HepG2 (cell line): ENCODE results near the gene PDPR. TPM values are rescaled to one million over a fixed set of nuclear protein-coding genes. Genes with fewer than 3 reads are reported as not detected.

Experiments used
- ARID2 ChIP-seq: sonication (generic); formaldehyde crosslinking; IDR thresholded peaks from 2 replicates; pipeline ENCODE4 v1.8.1; 2022; ENCODE audit warnings: mild to moderate bottlenecking, missing genetic modification reagents, borderline replicate concordance
- ATF3 ChIP-seq: sonication (generic); formaldehyde crosslinking; IDR thresholded peaks from 2 replicates; pipeline ENCODE4 v1.4.0; 2020; ENCODE audit warnings: missing genetic modification reagents
- CENPX ChIP-seq: sonication (generic); formaldehyde crosslinking; IDR thresholded peaks from 2 replicates; pipeline ENCODE4 v1.9.0; 2021; ENCODE audit warnings: mild to moderate bottlenecking, missing genetic modification reagents, moderate library complexity
- EEA1 ChIP-seq: sonication (generic); formaldehyde crosslinking; IDR thresholded peaks from 2 replicates; pipeline ENCODE4 v1.5.1; 2020; ENCODE audit warnings: mild to moderate bottlenecking, missing genetic modification reagents, borderline replicate concordance
- ELF1 ChIP-seq: sonication (generic); formaldehyde crosslinking; IDR thresholded peaks from 2 replicates; pipeline ENCODE4 v1.4.0; 2020; ENCODE audit warnings: missing genetic modification reagents
- FOXP1 ChIP-seq, 2 experiments: fragments of 450-650 bp in 1 of 2; IDR thresholded peaks; 2 replicates each; pipeline ENCODE4 v1.6.1; 2017 to 2018; ENCODE audit warnings: antibody characterized with exemption in 1 of 2
- GLMP ChIP-seq: sonication (generic); formaldehyde crosslinking; IDR thresholded peaks from 2 replicates; pipeline ENCODE4 v1.9.0; 2021; ENCODE audit warnings: missing genetic modification reagents, mild to moderate bottlenecking, borderline replicate concordance
- IRX3 ChIP-seq: sonication (generic); formaldehyde crosslinking; IDR thresholded peaks from 2 replicates; pipeline ENCODE4 v1.8.1; 2023; ENCODE audit warnings: mild to moderate bottlenecking, low read depth, missing genetic modification reagents, borderline replicate concordance
- MYC ChIP-seq: sonication (generic); formaldehyde crosslinking; IDR thresholded peaks from 2 replicates; pipeline ENCODE4 v1.9.0; 2021; ENCODE audit warnings: missing genetic modification reagents, borderline replicate concordance
- PAXIP1 ChIP-seq: sonication (generic); formaldehyde crosslinking; conservative IDR thresholded peaks from 2 replicates; pipeline ENCODE4 v1.4.0; 2020; ENCODE audit warnings: mild to moderate bottlenecking, missing genetic modification reagents, moderate library complexity
- RFX1 ChIP-seq: fragments of 450-650 bp; IDR thresholded peaks from 2 replicates; pipeline ENCODE4 v1.6.1; 2017
- RXRA ChIP-seq: sonication (generic); formaldehyde crosslinking; IDR thresholded peaks from 2 replicates; pipeline ENCODE4 v1.5.1; 2020; ENCODE audit warnings: missing genetic modification reagents
- SALL1 ChIP-seq: sonication (generic); formaldehyde crosslinking; IDR thresholded peaks from 2 replicates; pipeline ENCODE4 v1.8.0; 2022; ENCODE audit warnings: mild to moderate bottlenecking, missing genetic modification reagents
- SETDB1 ChIP-seq: sonication (generic); formaldehyde crosslinking; IDR thresholded peaks from 2 replicates; pipeline ENCODE4 v1.5.1; 2020; ENCODE audit warnings: missing genetic modification reagents, mild to moderate bottlenecking, borderline replicate concordance
- SIX4 ChIP-seq: sonication (generic); formaldehyde crosslinking; IDR thresholded peaks from 2 replicates; pipeline ENCODE4 v1.4.0; 2020; ENCODE audit warnings: missing genetic modification reagents
- SKI ChIP-seq: fragments of 450-650 bp; IDR thresholded peaks from one replicate; pipeline ENCODE4 v1.6.1; 2018; ENCODE audit warnings: mild to moderate bottlenecking; ENCODE audit not compliant: partially characterized antibody
- SOX5 ChIP-seq: IDR thresholded peaks from 2 replicates; pipeline ENCODE4 v1.6.1; 2016; ENCODE audit warnings: borderline replicate concordance
- SP140L ChIP-seq: sonication (generic); formaldehyde crosslinking; IDR thresholded peaks from 2 replicates; pipeline ENCODE4 v1.4.0; 2020; ENCODE audit warnings: missing genetic modification reagents, borderline replicate concordance
- SSRP1 ChIP-seq: IDR thresholded peaks from 2 replicates; pipeline ENCODE4 v1.6.1; 2016; ENCODE audit warnings: control low read depth
- THRA ChIP-seq: sonication (generic); formaldehyde crosslinking; IDR thresholded peaks from 2 replicates; pipeline ENCODE4 v1.4.0; 2020; ENCODE audit warnings: missing genetic modification reagents, borderline replicate concordance
- ZFY ChIP-seq: sonication (generic); formaldehyde crosslinking; IDR thresholded peaks from 2 replicates; pipeline ENCODE4 v1.4.0; 2020; ENCODE audit warnings: missing genetic modification reagents
- ZNF333 ChIP-seq: sonication (generic); formaldehyde crosslinking; IDR thresholded peaks from 2 replicates; pipeline ENCODE4 v1.4.0; 2020; ENCODE audit warnings: mild to moderate bottlenecking, missing genetic modification reagents, borderline replicate concordance
- ZNF354B ChIP-seq: sonication (generic); formaldehyde crosslinking; IDR thresholded peaks from 2 replicates; pipeline ENCODE4 v1.8.0; 2022; ENCODE audit warnings: mild to moderate bottlenecking, missing genetic modification reagents
- ZNF644 ChIP-seq: IDR thresholded peaks from 2 replicates; pipeline ENCODE4 v1.6.1; 2016; ENCODE audit warnings: low read depth
- polyA plus RNA-seq, 8 experiments: library from polyadenylated mRNA; depleted of rRNA in 3 of 8; stranded (reverse) in 7 of 8; unstranded in 1 of 8; fragments of >200 nt; fragmentation: Illumina TruSeq in 4 of 8; extraction: Trizol in 4 of 8; gene quantifications; 2 replicates each; pipeline versions ENCODE4 v1.2.1 to v1.2.3, GENCODE V29; 2011 to 2016; ENCODE audit warnings: low read depth in 4 of 8, missing spikeins in 1 of 8, mixed read lengths in 1 of 8; ENCODE audit not compliant: insufficient read depth in 1 of 8
- total RNA-seq, 5 experiments: library from RNA; depleted of rRNA; stranded (reverse); fragments of >200 nt; fragmentation: Illumina TruSeq; extraction: Trizol; gene quantifications; 2 replicates each; pipeline ENCODE4 v1.2.3, GENCODE V29; 2016; ENCODE audit warnings: low read depth in 1 of 5

Gene PDPR
- total and polyA plus RNA-seq, 2 of the 13 experiments (the other 11 are each of a cell fraction or from before 2014, with no cell fraction given) = 19.5 to 29.9 TPM

GRCh38 chr16:70152578-70153302, 38.6 kb downstream of the PDPR start (continued):
- TF ChIP-seq THRA (CRISPR knock-in tag) (peak; percentile 56; the same call in 1 of the 2 replicates), FOXP1 (IDR thresholded peaks at IDR 0.05) (no peak), FOXP1 (CRISPR knock-in tag; IDR thresholded peaks at IDR 0.05) (peak; percentile 58; the same call in 1 of the 2 replicates), SALL1 (CRISPR knock-in tag) (peak; percentile 96), ZNF333 (peak; percentile 63; the same call in 1 of the 2 replicates), CENPX (CRISPR knock-in tag) (no peak), ZNF354B (CRISPR knock-in tag) (0 out of 2 replicates have a peak, but pooled peaks have one; percentile 61), RXRA (CRISPR knock-in tag) (peak; percentile 61), SETDB1 (no peak), ZFY (CRISPR knock-in tag) (peak; percentile 54), SIX4 (CRISPR knock-in tag) (peak; percentile 43; the same call in 1 of the 2 replicates), MYC (CRISPR knock-in tag) (peak; percentile 48; the same call in 1 of the 2 replicates), SOX5 (peak; percentile 76), IRX3 (CRISPR knock-in tag) (peak; percentile 45; the same call in 1 of the 2 replicates), SSRP1 (0 out of 2 replicates have a peak, but pooled peaks have one; percentile 15), RFX1 (no peak), EEA1 (CRISPR knock-in tag) (0 out of 2 replicates have a peak, but pooled peaks have one; percentile 41), ZNF644 (CRISPR knock-in tag) (0 out of 2 replicates have a peak, but pooled peaks have one; percentile 26), PAXIP1 (CRISPR knock-in tag) (peak; percentile 96), GLMP (CRISPR knock-in tag) (no peak), ATF3 (no peak), SKI (peak; percentile 52), SP140L (CRISPR knock-in tag) (peak; percentile 86; the same call in 1 of the 2 replicates), ELF1 (peak; percentile 22; the same call in 1 of the 2 replicates), ARID2 (CRISPR knock-in tag) (peak; percentile 62)
